Neural progenitor cell (in vitro differentiated cells): ENCODE data around the gene TNS3. TPM values are rescaled to one million over a fixed set of nuclear protein-coding genes. Genes with fewer than 3 reads are reported as not detected.

Experiments used
- DNase-seq: peaks from one replicate; pipeline ENCODE4 v3.0.0-alpha.2; 2016; ENCODE audit warnings: low spot score
- H2AFZ ChIP-seq: fragments of 200-600 bp; sonication (generic); replicated peaks from 2 replicates; pipeline ENCODE4 v1.6.1; 2016; ENCODE audit warnings: antibody characterized with exemption
- H3F3A ChIP-seq: fragments of 200-600 bp; sonication (generic); 2 replicates; pipeline ENCODE4 v1.6.1; 2016; ENCODE audit warnings: antibody characterized with exemption, low read depth
- H3K27ac ChIP-seq: fragments of 200-600 bp; sonication (generic); 2 replicates; pipeline ENCODE4 v1.5.1; 2016; ENCODE audit warnings: mild to moderate bottlenecking
- H3K27me3 ChIP-seq: fragments of 200-600 bp; sonication (generic); 2 replicates; pipeline ENCODE4 v1.6.1; 2016; ENCODE audit warnings: mild to moderate bottlenecking, moderate library complexity
- H3K36me3 ChIP-seq: fragments of 200-600 bp; sonication (generic); 2 replicates; pipeline ENCODE4 v1.5.1; 2016
- H3K4me1 ChIP-seq: fragments of 200-600 bp; sonication (generic); 2 replicates; pipeline ENCODE4 v1.6.1; 2016; ENCODE audit warnings: mixed run types
- H3K4me2 ChIP-seq: fragments of 200-600 bp; sonication (generic); 2 replicates; pipeline ENCODE4 v1.6.1; 2016
- H3K4me3 ChIP-seq: fragments of 200-600 bp; sonication (generic); 2 replicates; pipeline ENCODE4 v1.5.1; 2016
- H3K79me2 ChIP-seq: fragments of 200-600 bp; sonication (generic); 2 replicates; pipeline ENCODE4 v1.6.1; 2016; ENCODE audit warnings: low read depth
- H3K9ac ChIP-seq: fragments of 200-600 bp; sonication (generic); 2 replicates; pipeline ENCODE4 v1.6.1; 2016
- H3K9me3 ChIP-seq: fragments of 200-600 bp; sonication (generic); 2 replicates; pipeline ENCODE4 v1.5.1; 2016; ENCODE audit warnings: low read depth
- H4K20me1 ChIP-seq: fragments of 200-600 bp; sonication (generic); 2 replicates; pipeline ENCODE4 v1.6.1; 2016; ENCODE audit warnings: low read depth
- H3K27ac Mint-ChIP-seq: 3 replicates; pipeline ENCODE4 v1.8.0; 2021; ENCODE audit warnings: mixed read lengths
- H3K27me3 Mint-ChIP-seq: 2 replicates; pipeline ENCODE4 v1.8.0; 2022; ENCODE audit warnings: low read depth, mild to moderate bottlenecking, inconsistent platforms, moderate library complexity, mixed read lengths; ENCODE audit not compliant: insufficient read depth
- H3K36me3 Mint-ChIP-seq: 3 replicates; pipeline ENCODE4 v1.8.0; 2021; ENCODE audit warnings: mixed read lengths
- H3K4me1 Mint-ChIP-seq: 3 replicates; pipeline ENCODE4 v1.8.0; 2021; ENCODE audit warnings: mixed read lengths
- H3K4me3 Mint-ChIP-seq: 3 replicates; pipeline ENCODE4 v1.8.0; 2021; ENCODE audit warnings: mild to moderate bottlenecking, moderate library complexity, mixed read lengths
- H3K9me3 Mint-ChIP-seq: 3 replicates; pipeline ENCODE4 v1.8.0; 2020; ENCODE audit warnings: mixed read lengths
- CTCF ChIP-seq: fragments of 200-600 bp; sonication (generic); IDR thresholded peaks from 2 replicates; pipeline ENCODE4 v1.5.1; 2017; ENCODE audit warnings: antibody characterized with exemption, mild to moderate bottlenecking
- EZH2 ChIP-seq: fragments of 200-600 bp; sonication (generic); IDR thresholded peaks from 2 replicates; pipeline ENCODE4 v1.6.1; 2017; ENCODE audit warnings: antibody characterized with exemption, mild to moderate bottlenecking, moderate library complexity
- EZH2phosphoT487 ChIP-seq: fragments of 200-600 bp; sonication (generic); IDR thresholded peaks from 2 replicates; pipeline ENCODE4 v1.6.1; 2017; ENCODE audit warnings: antibody characterized with exemption
- total RNA-seq: library from RNA; depleted of rRNA; stranded (reverse); fragments of >200 nt; gene quantifications from 2 replicates; pipeline ENCODE4 v1.2.3, GENCODE V29; 2015; ENCODE audit warnings: low replicate concordance

Gene TNS3
- total RNA-seq, 1 donor from 2014 or later = 15.0 TPM

- H3K4me1 Mint-ChIP-seq = peaks cover 45% of the 10 kb centered on the region
- no peak overlapping the region for H3K4me3 Mint-ChIP-seq
- peaks cover 18% of the 10 kb centered on the region for H4K20me1 ChIP-seq
- H3K27me3 Mint-ChIP-seq = peaks cover 3% of the 10 kb centered on the region
- peaks cover 16% of the 10 kb centered on the region for H3K36me3 Mint-ChIP-seq
- H2AFZ ChIP-seq = no peak overlapping the region
- H3K9me3 Mint-ChIP-seq = peaks cover 8% of the 10 kb centered on the region
- no peak overlapping the region for H3K9ac ChIP-seq
- no peak overlapping the region for H3K27ac Mint-ChIP-seq
- H3K36me3 ChIP-seq = no peaks in the 10 kb centered on the region
- TF ChIP-seq EZH2phosphoT487 = no peak
- TF ChIP-seq EZH2 = no peak
- no peak for TF ChIP-seq CTCF
- H3K4me1 ChIP-seq = peaks cover 31% of the 10 kb centered on the region
- H3K79me2 ChIP-seq = peaks cover 7% of the 10 kb centered on the region
- H3K27ac ChIP-seq = no peak overlapping the region
- H3K9me3 ChIP-seq = no peaks in the 10 kb centered on the region
- H3K27me3 ChIP-seq = no peaks in the 10 kb centered on the region
- DNase-seq = no peak
- no peak overlapping the region for H3K4me2 ChIP-seq
- H3F3A ChIP-seq = no peaks in the 10 kb centered on the region
- no peak overlapping the region for H3K4me3 ChIP-seq
Measured at GRCh38 chr7:47510192-47510591, 71.7 kb downstream of the TNS3 start.

DNA sequence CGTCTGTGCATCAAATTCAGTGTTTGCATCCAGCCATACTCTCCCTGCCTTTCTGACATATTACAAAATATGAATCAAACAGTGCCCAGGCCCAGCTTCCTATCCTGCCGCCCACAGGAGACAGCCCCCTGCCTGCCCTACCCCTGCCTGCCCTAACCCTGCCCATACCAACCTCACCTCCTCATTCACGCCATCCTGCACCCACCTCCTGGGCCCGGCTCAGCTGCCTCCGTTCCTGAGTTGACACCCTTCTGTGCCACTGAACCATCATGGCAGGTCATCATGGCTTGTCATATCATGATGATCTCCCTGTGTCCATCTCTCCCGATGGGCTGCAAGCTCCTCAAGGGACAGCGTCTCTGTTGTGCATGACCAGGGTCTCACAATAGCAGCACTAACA, 72.3 kb downstream of the TNS3 start:
- Mint-ChIP-seq H3K36me3 (peaks cover 18% of the 10 kb centered on the region), H3K4me1 (peaks cover 52% of the 10 kb centered on the region), H3K27me3 (peaks cover 3% of the 10 kb centered on the region), H3K9me3 (peaks cover 8% of the 10 kb centered on the region), H3K27ac (no peak overlapping the region), H3K4me3 (no peak overlapping the region)
- H3K4me1 ChIP-seq = peaks cover 34% of the 10 kb centered on the region
- no peak overlapping the region for H3K9ac ChIP-seq
- no peak overlapping the region for H3K4me2 ChIP-seq
- H3K27ac ChIP-seq = no peak overlapping the region
- H3K4me3 ChIP-seq = no peak overlapping the region
- DNase-seq = no peak
- H2AFZ ChIP-seq = no peak overlapping the region
- peaks cover 5% of the 10 kb centered on the region for H3K79me2 ChIP-seq
- peaks cover 14% of the 10 kb centered on the region for H4K20me1 ChIP-seq
- H3F3A ChIP-seq = no peaks in the 10 kb centered on the region
- TF ChIP-seq EZH2 (no peak), EZH2phosphoT487 (no peak), CTCF (no peak)
- no peaks in the 10 kb centered on the region for H3K27me3 ChIP-seq
- no peaks in the 10 kb centered on the region for H3K36me3 ChIP-seq
- H3K9me3 ChIP-seq = no peaks in the 10 kb centered on the region

DNA sequence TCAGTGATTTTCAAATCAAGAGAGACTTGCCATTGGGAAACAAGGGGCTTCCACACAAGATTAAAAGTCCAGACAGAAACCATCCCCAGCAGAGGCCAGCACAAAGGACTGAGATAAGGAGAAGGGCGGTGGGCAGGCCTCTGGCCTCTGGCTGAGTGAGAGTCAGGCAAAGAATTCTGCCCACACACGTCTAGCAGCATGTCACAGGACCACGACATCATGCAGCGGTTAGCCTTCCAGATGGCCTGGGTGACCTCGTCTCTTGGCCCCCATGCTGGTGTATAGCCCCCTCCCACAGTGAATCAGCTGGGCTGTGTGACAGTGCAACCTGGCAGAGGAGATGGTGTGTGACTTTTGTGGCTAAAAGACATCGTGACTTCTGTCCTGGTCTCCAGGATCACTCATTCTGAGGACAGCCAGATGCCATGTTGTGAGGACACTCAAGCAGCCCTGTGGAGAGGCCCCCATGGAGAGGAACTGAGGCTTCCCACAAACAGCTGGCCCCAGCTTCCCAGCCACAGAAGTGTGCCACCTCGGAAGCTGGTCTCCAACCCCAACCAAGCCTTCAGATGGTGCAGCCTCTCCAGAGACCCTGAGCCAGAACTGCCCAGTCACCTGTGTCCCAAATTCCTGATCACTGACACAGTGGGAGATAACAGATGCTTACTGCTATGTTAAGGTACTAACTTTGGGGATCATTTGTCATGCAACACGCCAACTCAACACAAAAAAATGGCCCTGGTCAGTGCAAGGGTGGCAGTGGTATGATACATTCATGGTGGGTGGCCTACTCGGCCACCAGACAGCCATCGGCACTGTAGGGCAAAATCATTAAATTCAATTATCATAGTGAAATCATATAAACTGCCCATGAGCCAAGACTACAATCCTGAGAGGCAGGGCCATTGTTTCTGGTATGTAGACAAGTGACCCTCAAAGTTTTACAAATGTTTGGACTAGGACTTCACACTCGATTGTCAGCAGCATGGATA, 73.2 kb downstream of the TNS3 start:
- no peak overlapping the region for H3K27ac ChIP-seq
- H3K79me2 ChIP-seq = peaks cover 5% of the 10 kb centered on the region
- peaks cover 5% of the 10 kb centered on the region for H4K20me1 ChIP-seq
- H3K27me3 ChIP-seq = no peaks in the 10 kb centered on the region
- no peaks in the 10 kb centered on the region for H3F3A ChIP-seq
- H3K4me3 ChIP-seq = no peak overlapping the region
- TF ChIP-seq CTCF (no peak), EZH2 (no peak), EZH2phosphoT487 (no peak)
- DNase-seq = no peak
- H3K27ac Mint-ChIP-seq = peak overlapping the region; percentile 81
- H3K4me3 Mint-ChIP-seq = no peak overlapping the region
- peaks cover 8% of the 10 kb centered on the region for H3K9me3 Mint-ChIP-seq
- H3K36me3 ChIP-seq = no peaks in the 10 kb centered on the region
- H3K9me3 ChIP-seq = no peaks in the 10 kb centered on the region
- no peak overlapping the region for H3K4me2 ChIP-seq
- peaks cover 57% of the 10 kb centered on the region for H3K4me1 Mint-ChIP-seq
- no peak overlapping the region for H3K9ac ChIP-seq
- no peak overlapping the region for H2AFZ ChIP-seq
- H3K4me1 ChIP-seq = peaks cover 28% of the 10 kb centered on the region
- peaks cover 18% of the 10 kb centered on the region for H3K36me3 Mint-ChIP-seq
- peaks cover 3% of the 10 kb centered on the region for H3K27me3 Mint-ChIP-seq
